ENCODE measurements around the gene GPR156. TPM values are rescaled to one million over a fixed set of nuclear protein-coding genes. Genes with fewer than 3 reads are reported as not detected.

GPR156 gene
- polyA plus RNA-seq, 1 of the 3 experiments (the other 2 are of a cell fraction), result 0.31 TPM

- Histone ChIP-seq H3K79me2 (ENCODE audit: insufficient read depth) (no peaks in the 10 kb centered on the region), H3K36me3 (replicated peaks in 1 of 2; ENCODE audit: control insufficient read depth in 1 of 2, insufficient read depth in 2 of 2, low read length in 1 of 2) (no peaks in the 10 kb centered on the region), H3K9me3 (no peaks in the 10 kb centered on the region), H3K9me2 (no peaks in the 10 kb centered on the region), H2AFZ (ENCODE audit: low read depth) (no peak overlapping the region), H3K4me3 (ENCODE audit: low read depth in 2 of 2, low read length in 1 of 2) (no peak overlapping the region), H3K4me1 (ENCODE audit: control insufficient read depth in 1 of 2, insufficient read depth in 2 of 2, low read depth in 1 of 2, low read length in 1 of 2) (peaks cover 0 to 4% of the 10 kb centered on the region in 2 experiments; a peak in 1 of 4 replicates), H4K20me1 (ENCODE audit: insufficient read depth) (no peaks in the 10 kb centered on the region), H3K27me3 (ENCODE audit: insufficient read depth) (no peaks in the 10 kb centered on the region), H3K27ac (ENCODE audit: low read depth in 2 of 2, low read length in 1 of 2) (no peak overlapping the region), H3K9ac (no peak overlapping the region), H3K4me2 (no peak overlapping the region), H3F3A (replicated peaks; ENCODE audit: insufficient read depth) (no peaks in the 10 kb centered on the region)
- POLR2A ChIA-PET, result no interaction called here
- no peak for TF ChIP-seq RXRA (IDR thresholded peaks at IDR 0.05; ENCODE audit: borderline replicate concordance, low read depth)
- TF ChIP-seq TAF1 (IDR thresholded peaks at IDR 0.05; ENCODE audit: borderline replicate concordance, low read depth, low read length), result no peak
- no peak for TF ChIP-seq SMC3 (IDR thresholded peaks at IDR 0.05; ENCODE audit: low read depth, low read length)
- no peak for TF ChIP-seq ZBTB33 (IDR thresholded peaks at IDR 0.05; ENCODE audit: borderline replicate concordance, low read depth)
- no peak for TF ChIP-seq POLR2AphosphoS5 (IDR thresholded peaks at IDR 0.05; ENCODE audit: low read depth, low read length)
- TF ChIP-seq MAX (IDR thresholded peaks at IDR 0.05; ENCODE audit: low read depth), result no peak
- DNase-seq, result no peak
- WGBS (ENCODE audit: low lambda C conversion rate), result 91% methylated on average over 4 of the region's 4 CpGs
- CTCF ChIA-PET, result no interaction called here
Measured at GRCh38 chr3:120142236-120142635, 142.8 kb downstream of the GPR156 start.

- no peaks in the 10 kb centered on the region for H3F3A ChIP-seq (replicated peaks; ENCODE audit: insufficient read depth)
- H3K79me2 ChIP-seq (ENCODE audit: insufficient read depth), result no peaks in the 10 kb centered on the region
- no peak overlapping the region for H3K4me3 ChIP-seq (ENCODE audit: low read depth in 2 of 2, low read length in 1 of 2)
- peaks cover 0 to 6% of the 10 kb centered on the region in 2 experiments; a peak in 1 of 4 replicates for H3K4me1 ChIP-seq (ENCODE audit: control insufficient read depth in 1 of 2, insufficient read depth in 2 of 2, low read depth in 1 of 2, low read length in 1 of 2)
- H4K20me1 ChIP-seq (ENCODE audit: insufficient read depth), result no peaks in the 10 kb centered on the region
- DNase-seq, result no peak
- H3K36me3 ChIP-seq (replicated peaks in 1 of 2; ENCODE audit: control insufficient read depth in 1 of 2, insufficient read depth in 2 of 2, low read length in 1 of 2), result no peaks in the 10 kb centered on the region
- H3K4me2 ChIP-seq, result no peak overlapping the region
- no peaks in the 10 kb centered on the region for H3K9me3 ChIP-seq
- ChIA-PET CTCF (no interaction called here), POLR2A (no interaction called here)
- no peaks in the 10 kb centered on the region for H3K27me3 ChIP-seq (ENCODE audit: insufficient read depth)
- WGBS (ENCODE audit: low lambda C conversion rate), result 97% methylated on average over 24 of the region's 52 CpGs
- H3K9me2 ChIP-seq, result no peaks in the 10 kb centered on the region
- H2AFZ ChIP-seq (ENCODE audit: low read depth), result no peak overlapping the region
- H3K27ac ChIP-seq (ENCODE audit: low read depth in 2 of 2, low read length in 1 of 2), result no peak overlapping the region
- H3K9ac ChIP-seq, result no peak overlapping the region
- TF ChIP-seq FOSL2 (IDR thresholded peaks at IDR 0.05; ENCODE audit: borderline replicate concordance, low read depth), result no peak
- TF ChIP-seq IRF3 (IDR thresholded peaks at IDR 0.05; ENCODE audit: low read depth, low read length), result no peak
- TF ChIP-seq CTCF (IDR thresholded peaks at IDR 0.05), result no peak
- TF ChIP-seq REST (IDR thresholded peaks at IDR 0.05; ENCODE audit: low read depth, low read length), result no peak
- TF ChIP-seq MEF2A (IDR thresholded peaks at IDR 0.05; ENCODE audit: borderline replicate concordance, low read depth), result no peak
- TF ChIP-seq SIN3A (IDR thresholded peaks at IDR 0.05; ENCODE audit: borderline replicate concordance, low read depth, low read length), result no peak
- no peak for TF ChIP-seq SMC3 (IDR thresholded peaks at IDR 0.05; ENCODE audit: low read depth, low read length)
- no peak for TF ChIP-seq NRF1 (IDR thresholded peaks at IDR 0.05; ENCODE audit: low read depth, low read length)
- TF ChIP-seq RCOR1 (IDR thresholded peaks at IDR 0.05; ENCODE audit: low read length), result no peak
- no peak for TF ChIP-seq RAD21 (IDR thresholded peaks at IDR 0.05; ENCODE audit: low read length)
- no peak for TF ChIP-seq GABPA (IDR thresholded peaks at IDR 0.05; ENCODE audit: low read depth)
- no peak for TF ChIP-seq FOXM1 (IDR thresholded peaks at IDR 0.05; ENCODE audit: low read depth)
- TF ChIP-seq TCF12 (IDR thresholded peaks at IDR 0.05), result no peak
- TF ChIP-seq TAF1 (IDR thresholded peaks at IDR 0.05; ENCODE audit: borderline replicate concordance, low read depth, low read length), result no peak
- no peak for TF ChIP-seq YY1 (IDR thresholded peaks at IDR 0.05; ENCODE audit: low read depth)
- TF ChIP-seq POLR2AphosphoS5 (IDR thresholded peaks at IDR 0.05; ENCODE audit: low read depth, low read length), result no peak
Measured at GRCh38 chr3:120140098-120140742, 144.8 kb downstream of the GPR156 start.
